ENCODE results near the gene JARID2.

JARID2 gene

DNA sequence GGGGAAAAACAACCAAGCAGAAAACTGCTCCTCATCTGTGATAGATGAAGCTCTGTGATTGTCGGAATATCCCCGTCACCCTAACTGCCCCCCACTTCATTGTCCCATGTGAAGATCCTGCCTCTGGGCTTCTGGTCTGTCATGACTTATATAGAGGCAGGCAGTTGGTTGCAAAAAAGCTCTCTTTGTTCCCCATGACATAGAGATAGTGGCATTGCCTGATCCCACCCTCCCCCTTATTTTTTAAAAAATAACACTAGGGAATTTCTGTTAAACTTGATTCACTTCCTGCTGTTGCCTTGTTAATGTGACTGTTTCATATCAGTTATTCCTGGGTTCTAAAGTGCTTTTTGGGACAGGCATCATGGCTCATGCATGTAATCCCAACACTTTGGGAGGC, 203.1 kb downstream of the JARID2 start:
- DNase-seq: no peak

DNA sequence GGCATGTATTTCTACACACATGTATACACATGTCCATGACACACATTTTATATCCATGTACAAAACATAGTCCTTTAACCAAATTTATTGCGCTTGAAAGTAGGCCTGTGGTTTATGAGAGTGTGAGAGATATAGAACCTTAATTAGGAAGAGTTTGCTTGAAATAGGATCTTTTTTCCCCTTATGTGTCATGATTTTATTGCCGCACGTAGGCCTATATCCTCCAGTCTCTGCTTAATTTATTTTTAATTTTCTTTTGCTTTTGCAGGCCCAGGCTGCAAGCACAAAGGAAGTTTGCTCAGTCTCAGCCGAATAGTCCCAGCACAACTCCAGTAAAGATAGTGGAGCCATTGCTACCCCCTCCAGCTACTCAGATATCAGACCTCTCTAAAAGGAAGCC, 205.9 kb downstream of the JARID2 start:
- DNase-seq: no peak

DNA sequence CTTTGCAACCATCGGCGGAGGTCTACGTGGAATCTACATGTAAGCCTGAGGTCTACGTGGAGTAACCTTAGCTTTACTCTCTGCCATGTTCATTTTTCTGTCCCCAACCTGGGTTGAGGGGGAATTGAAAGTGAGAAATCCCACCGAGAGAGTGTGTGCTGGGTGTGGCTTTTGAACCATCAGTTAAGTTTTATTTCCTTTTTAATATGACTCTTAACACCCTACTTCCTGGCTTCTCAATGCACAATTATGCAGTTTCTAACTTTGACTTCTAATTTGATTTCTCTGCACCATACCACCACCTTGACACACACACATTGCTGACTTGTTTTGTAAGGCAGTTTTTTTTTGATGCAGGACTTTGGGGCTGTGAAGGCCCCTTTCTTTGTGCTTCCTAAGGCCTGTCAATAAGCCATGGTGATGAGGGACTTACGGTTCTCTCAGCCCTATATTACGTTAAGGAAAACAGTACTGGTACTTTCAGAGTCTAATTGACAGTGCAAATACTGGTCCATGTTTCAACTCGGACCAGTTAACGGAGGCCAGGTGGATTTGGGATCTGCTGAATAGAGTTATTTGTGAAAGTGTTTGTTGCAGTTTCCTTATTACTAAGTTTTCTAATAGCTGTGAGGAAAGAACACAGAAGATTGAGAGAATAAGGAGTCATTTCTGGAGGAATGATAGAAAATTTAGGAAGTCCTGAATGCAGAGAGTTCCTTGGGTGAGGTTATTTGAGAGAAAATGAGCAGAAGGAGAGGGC, 206.5 kb downstream of the JARID2 start:
- no peak for DNase-seq

- DNase-seq: no peak
Observed at GRCh38 chr6:15453186-15453585, 207.3 kb downstream of the JARID2 start.

- no peak for DNase-seq
Observed at GRCh38 chr6:15453622-15454021, 207.8 kb downstream of the JARID2 start.

GRCh38 chr6:15456422-15456821, 210.6 kb downstream of the JARID2 start:
- no peak for DNase-seq

- DNase-seq: no peak
Observed at GRCh38 chr6:15457121-15457650, 211.3 kb downstream of the JARID2 start.

DNA sequence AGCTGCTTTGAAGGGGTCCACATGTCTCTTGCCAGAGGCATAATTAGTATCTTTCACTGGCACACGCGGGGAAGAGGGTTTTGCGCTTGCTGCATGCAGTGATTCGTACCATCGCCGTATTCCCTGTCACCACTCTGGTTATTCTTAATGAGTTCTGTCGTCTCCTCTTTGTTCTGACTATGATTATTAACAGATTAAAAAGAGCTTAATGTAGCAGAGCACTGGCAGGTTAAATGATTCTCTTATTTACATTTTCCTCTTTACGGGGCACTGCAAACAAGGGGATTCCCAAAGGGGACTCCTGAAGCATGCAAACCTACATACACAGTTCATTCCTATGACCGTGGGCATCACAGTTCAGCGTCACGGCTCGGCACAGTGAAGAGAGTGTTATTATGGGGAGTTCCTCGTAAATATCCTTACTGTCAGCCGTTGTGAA, 212.2 kb downstream of the JARID2 start:
- DNase-seq: no peak

GRCh38 chr6:15460110-15460727, 214.3 kb downstream of the JARID2 start:
- no peak for DNase-seq

DNA sequence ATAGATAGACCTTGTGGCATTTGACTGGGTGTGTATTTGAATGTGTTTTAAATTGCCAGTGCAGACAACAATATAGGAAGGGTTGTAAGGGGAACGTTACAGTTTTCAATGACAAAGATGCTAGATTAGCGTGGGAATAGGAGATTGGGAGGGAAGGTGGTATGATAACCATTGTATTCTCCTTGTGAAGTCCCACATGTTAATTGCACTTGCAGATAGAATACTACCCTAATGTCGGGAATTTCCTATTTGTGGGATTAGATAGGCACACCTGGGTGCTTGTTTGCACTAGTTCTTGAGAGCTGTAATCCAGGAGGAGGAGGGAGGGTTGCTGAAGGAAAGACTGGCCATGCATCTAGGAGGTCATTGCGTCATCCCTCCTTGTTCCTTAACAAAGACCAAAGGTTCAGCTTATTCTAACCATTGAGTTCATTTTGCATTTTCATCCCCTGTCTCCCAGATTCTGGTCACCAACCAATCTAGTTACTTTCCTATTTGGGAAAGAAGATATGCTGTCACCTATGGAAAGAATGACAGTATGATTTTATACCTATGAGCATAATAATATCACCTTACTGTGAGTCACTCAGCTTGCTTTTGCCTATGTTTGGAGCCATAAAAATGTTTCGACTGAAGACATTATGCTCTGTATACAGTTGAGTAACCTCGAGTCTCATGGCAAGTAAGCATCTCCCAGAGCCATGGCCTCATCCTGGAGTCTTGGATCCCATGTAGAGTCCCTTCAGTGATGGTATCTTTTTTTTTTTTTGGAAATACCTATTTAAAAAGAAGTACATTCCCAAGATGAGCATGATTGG, 215.5 kb downstream of the JARID2 start:
- DNase-seq: no peak

DNA sequence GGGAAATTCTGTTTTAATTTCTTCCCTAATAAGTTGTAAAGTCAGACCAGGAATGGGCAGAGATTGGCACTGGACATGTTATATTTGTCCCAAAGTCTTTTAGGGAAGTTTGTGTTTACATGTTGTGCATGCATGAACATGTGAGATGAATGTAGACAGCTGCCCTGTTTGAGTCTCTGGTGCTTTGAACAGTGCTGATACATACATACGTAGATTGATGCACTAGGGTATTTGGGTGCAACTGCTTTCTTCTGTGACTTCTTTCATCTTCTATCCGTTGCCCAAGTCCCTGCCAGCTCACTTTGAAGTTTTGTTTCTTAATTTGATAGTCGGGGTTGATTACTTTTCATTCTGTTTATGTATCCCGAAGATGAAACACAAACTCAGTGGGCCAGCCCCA, 216.4 kb downstream of the JARID2 start:
- no peak for DNase-seq

DNA sequence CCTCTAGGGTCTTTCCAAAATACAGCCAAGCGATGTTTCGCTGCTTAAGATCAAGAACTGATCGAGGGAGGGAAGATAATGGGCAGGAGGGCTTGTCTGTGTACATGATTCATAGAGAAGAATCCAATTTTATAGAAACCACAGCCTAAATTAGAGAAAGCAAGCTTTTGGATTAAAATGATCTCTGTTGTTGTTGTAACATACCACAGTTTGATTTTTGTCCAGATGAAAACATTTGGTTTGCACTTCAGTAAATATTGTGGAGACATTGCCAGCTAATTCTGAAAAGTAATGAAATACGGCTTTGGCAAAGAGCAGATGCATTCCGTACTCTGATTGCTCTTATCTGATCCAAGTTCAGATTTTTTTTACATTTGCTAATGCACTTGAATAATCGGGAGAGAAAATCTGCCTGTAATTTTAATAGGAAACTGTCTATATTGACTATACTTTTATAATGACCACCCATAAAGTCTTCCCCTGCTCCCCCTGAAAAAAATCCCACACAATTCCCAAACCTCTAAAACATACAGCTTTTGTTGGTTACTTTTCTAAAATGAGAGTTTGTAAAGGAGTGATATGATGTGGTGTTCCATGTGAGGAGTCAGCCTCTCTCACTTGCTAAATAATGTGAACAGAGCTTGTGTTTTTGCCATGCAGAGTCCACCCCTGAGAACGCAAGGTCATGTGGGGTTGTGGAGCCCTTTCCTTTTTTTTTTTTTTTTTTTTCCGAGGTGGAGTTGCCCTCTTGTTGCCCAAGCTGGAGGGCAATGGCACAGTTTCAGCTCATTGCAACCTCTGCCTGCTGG, 217.1 kb downstream of the JARID2 start:
- no peak for DNase-seq

DNA sequence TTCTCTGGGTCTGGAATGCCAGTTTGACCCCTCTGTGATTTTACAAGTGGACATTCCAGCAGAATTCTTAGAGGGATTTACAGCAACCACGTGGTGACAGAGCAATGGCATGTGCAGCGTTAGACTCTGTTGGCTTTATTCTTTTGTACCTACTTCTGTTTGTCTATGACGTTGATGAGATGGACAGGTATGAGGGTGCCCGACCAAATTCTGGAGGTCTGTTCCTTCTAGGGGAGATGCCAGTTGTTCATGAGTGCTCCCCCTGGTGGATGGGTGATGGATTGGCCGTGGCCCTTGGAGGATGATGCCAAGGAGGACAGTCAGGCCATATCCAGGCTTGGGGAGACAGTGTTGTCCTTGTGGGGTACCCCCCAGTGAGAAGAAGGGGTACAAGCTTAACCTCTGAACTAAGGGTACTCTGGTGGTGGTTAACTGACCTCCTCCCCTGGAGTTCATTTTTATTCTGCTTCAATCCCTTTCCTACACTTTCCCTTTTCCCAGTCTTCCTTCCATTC, 218.4 kb downstream of the JARID2 start:
- peak; percentile 62 for DNase-seq

- DNase-seq: no peak
Observed at GRCh38 chr6:15465212-15465611, 219.3 kb downstream of the JARID2 start.

DNA sequence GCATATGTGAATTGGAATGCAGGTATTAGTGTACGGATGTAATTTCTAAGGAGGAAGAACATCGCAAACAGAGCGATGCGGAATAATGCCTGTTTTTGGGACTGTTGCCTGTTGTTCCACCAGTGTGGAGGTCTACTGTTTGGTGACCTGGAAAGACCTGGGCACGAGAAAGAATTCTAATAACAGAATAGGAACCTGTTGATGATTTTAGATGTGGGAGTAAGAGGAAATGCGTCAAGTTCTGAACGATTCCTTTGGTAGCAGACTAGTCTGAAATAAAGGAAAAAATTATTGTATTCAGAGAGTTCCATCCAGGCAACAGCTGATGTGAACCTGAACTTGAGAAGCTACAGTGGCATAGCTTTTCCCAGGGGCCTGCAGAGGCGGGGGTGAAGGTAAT, 224.9 kb downstream of the JARID2 start:
- DNase-seq: no peak

GRCh38 chr6:15472621-15473020, 226.8 kb downstream of the JARID2 start:
- no peak for DNase-seq

GRCh38 chr6:15473174-15473573, 227.3 kb downstream of the JARID2 start:
- DNase-seq: no peak

DNA sequence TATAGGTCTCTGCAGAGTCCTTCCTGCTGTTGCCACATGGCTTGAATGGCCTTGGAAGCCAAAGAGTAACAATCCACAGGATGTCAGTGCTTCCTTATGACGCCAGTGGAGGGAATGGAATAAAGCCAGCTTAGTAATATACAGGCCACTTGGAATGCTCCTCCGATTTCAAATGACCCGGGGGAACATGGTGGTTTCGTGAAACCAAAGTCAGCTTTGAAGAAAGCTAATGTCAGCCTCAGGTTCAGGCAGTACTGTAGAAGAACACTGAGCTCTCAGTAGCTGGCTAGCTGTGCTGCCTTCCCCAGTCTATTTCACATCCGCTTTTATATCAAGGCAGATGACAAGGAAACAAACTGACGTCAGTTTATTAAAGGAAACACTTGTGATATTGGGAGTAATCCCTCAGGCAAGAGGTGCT, 227.9 kb downstream of the JARID2 start:
- DNase-seq: no peak

GRCh38 chr6:15474196-15474595, 228.3 kb downstream of the JARID2 start:
- DNase-seq: no peak

- DNase-seq: no peak
Observed at GRCh38 chr6:15475261-15475660, 229.4 kb downstream of the JARID2 start.

- no peak for DNase-seq
Observed at GRCh38 chr6:15475872-15476271, 230.0 kb downstream of the JARID2 start.

DNA sequence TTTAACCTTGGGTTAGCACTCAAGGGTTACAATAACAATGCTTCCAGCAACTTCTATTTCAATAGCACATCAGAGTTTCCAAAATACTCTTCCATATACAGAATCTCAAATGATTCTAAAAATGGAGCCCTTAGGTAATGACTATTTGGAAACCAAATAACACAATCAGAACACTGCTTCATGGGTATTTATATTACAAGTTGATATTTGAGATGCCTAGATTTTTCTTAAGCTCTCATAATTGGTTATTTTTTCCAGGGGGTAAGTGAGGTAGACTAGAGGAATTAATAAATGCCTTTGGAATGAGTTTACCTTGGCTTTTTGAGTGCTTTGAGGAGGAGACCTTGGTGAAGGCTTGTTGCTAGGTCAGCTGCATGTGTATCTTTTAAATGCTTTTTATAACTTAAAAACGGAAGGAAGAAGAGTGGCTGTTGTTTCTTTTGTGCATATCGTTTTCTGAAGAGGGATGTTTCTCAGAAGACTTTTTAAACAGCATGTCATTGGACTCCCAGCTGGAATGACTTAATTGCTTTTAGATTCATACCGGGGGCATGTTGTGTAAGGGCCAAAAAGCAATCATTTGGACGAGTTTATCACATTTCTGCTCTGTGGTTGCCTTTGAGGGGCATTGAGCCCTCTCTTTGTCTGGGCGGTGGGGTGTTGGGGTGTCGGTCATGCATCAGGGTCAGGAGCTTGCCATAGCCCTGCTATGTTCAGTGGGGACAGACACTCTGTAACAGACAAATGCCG, 230.9 kb downstream of the JARID2 start:
- DNase-seq: no peak
